GM12891 (cell line): ENCODE measurements around the gene SGPP1.

ENCODE experiments used
- POLR2AphosphoS5 ChIP-seq: IDR thresholded peaks from 2 replicates; pipeline ENCODE4 v1.6.1; 2011; ENCODE audit warnings: low read depth, low read length, control low read depth
- SPI1 ChIP-seq: IDR thresholded peaks from 2 replicates; pipeline ENCODE4 v1.6.1; 2011; ENCODE audit warnings: low read depth, low read length, control low read depth

DNA sequence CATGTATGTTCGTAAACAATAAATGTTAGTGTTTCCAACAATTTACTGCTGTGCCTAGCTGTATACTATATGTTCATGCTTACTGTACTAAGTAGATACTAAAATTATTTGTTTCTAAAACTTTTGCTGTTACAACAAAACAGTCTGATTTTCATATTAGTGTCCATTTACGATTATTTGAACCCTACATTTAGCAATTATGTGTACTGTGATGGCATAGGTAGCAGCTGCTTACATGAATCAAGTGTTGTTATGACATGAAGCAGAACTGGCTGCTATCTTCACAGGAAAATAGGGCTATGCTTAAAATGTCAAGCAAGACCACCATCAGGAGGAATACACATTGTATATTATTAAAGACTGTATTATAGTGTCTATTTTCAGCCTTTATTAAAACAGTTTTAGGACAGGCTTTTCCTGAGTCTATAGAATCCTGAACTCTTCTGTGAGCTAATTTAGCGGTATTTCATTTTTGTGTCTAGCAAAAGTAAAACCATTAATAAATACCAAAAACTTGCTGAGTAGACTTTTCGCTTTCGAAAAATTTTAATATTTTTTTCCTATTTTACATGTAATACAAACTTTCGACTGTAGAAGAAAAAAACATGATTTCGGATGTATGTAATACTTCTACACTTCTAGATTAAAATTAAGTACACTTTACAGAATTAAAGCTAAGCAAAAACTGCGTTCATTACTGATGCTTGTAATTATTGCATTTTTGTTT, 85.0 kb downstream of the SGPP1 start:
- TF ChIP-seq SPI1 (no peak), POLR2AphosphoS5 (no peak)
